Liver (tissue), 9 donors: ENCODE measurements around the gene GMDS. TPM values are rescaled to one million over a fixed set of nuclear protein-coding genes. Genes with fewer than 3 reads are reported as not detected.

ENCODE experiments used
- DNase-seq: peaks from one replicate; pipeline ENCODE4 v3.0.0-alpha.2; 2017; ENCODE audit warnings: low spot score
- H3K27ac ChIP-seq, 2 donors: one replicate each; pipeline ENCODE4 v1.7.0; 2013; ENCODE audit warnings: inconsistent platforms in 2 of 2, low read length in 2 of 2, control low read depth in 1 of 2, low read depth in 1 of 2, mild to moderate bottlenecking in 1 of 2
- H3K27me3 ChIP-seq, 4 donors: one replicate each; pipeline versions ENCODE4 v1.6.1 to v1.7.0; 2013; ENCODE audit warnings: low read length in 3 of 4, inconsistent platforms in 1 of 4, mild to moderate bottlenecking in 1 of 4, moderate library complexity in 1 of 4; ENCODE audit not compliant: control insufficient read depth in 4 of 4, insufficient read depth in 4 of 4
- H3K36me3 ChIP-seq, 4 donors: one replicate each; pipeline versions ENCODE4 v1.6.1 to v1.7.0; 2013; ENCODE audit warnings: low read length in 3 of 4, mild to moderate bottlenecking in 3 of 4, low read depth in 1 of 4, moderate library complexity in 1 of 4; ENCODE audit not compliant: control insufficient read depth in 4 of 4, insufficient read depth in 3 of 4
- H3K4me1 ChIP-seq, 4 donors: one replicate each; pipeline versions ENCODE4 v1.6.1 to v1.7.0; 2013; ENCODE audit warnings: low read length in 3 of 4, mild to moderate bottlenecking in 3 of 4, moderate library complexity in 1 of 4; ENCODE audit not compliant: control insufficient read depth in 4 of 4, insufficient read depth in 4 of 4
- H3K4me3 ChIP-seq, 3 donors: one replicate each; pipeline versions ENCODE4 v1.6.1 to v1.7.0; 2013; ENCODE audit warnings: low read length in 3 of 3, control low read depth in 1 of 3, low read depth in 1 of 3, mild to moderate bottlenecking in 1 of 3
- H3K9ac ChIP-seq, 2 donors: one replicate each; pipeline ENCODE4 v1.7.0; 2013; ENCODE audit warnings: low read length in 2 of 2, mild to moderate bottlenecking in 2 of 2, moderate library complexity in 2 of 2, control low read depth in 1 of 2, low read depth in 1 of 2
- H3K9me3 ChIP-seq, 4 donors: one replicate each; pipeline versions ENCODE4 v1.6.1 to v1.7.0; 2013; ENCODE audit warnings: low read length in 3 of 4; ENCODE audit not compliant: control insufficient read depth in 4 of 4
- EGR1 ChIP-seq, 2 donors: IDR thresholded peaks; 2 replicates each; pipeline ENCODE4 v1.6.1; 2016 to 2018; ENCODE audit warnings: antibody characterized with exemption in 2 of 2, low read depth in 2 of 2
- FOXA1 ChIP-seq: IDR thresholded peaks from 2 replicates; pipeline ENCODE4 v1.6.1; 2016; ENCODE audit warnings: antibody characterized with exemption
- FOXA2 ChIP-seq: IDR thresholded peaks from 2 replicates; pipeline ENCODE4 v1.6.1; 2016; ENCODE audit warnings: antibody characterized with exemption
- GABPA ChIP-seq, 2 donors: IDR thresholded peaks in 1 of 2; conservative IDR thresholded peaks in 1 of 2; 2 replicates each; pipeline ENCODE4 v1.6.1; 2016; ENCODE audit warnings: antibody characterized with exemption in 2 of 2, mild to moderate bottlenecking in 1 of 2, moderate library complexity in 1 of 2
- HNF4A ChIP-seq, 2 donors: conservative IDR thresholded peaks; 2 replicates each; pipeline ENCODE4 v1.6.1; 2016; ENCODE audit warnings: antibody characterized with exemption in 2 of 2, mild to moderate bottlenecking in 2 of 2
- HNF4G ChIP-seq: IDR thresholded peaks from 2 replicates; pipeline ENCODE4 v1.6.1; 2016; ENCODE audit warnings: antibody characterized with exemption
- JUND ChIP-seq, 2 donors: IDR thresholded peaks; 2 replicates each; pipeline ENCODE4 v1.6.1; 2016; ENCODE audit warnings: antibody characterized with exemption in 2 of 2
- NR2F2 ChIP-seq: IDR thresholded peaks from 2 replicates; pipeline ENCODE4 v1.6.1; 2016; ENCODE audit warnings: antibody characterized with exemption
- RAD21 ChIP-seq, 2 donors: IDR thresholded peaks; 2 replicates each; pipeline ENCODE4 v1.6.1; 2016; ENCODE audit warnings: antibody characterized with exemption in 2 of 2, mild to moderate bottlenecking in 2 of 2
- RXRA ChIP-seq, 2 donors: IDR thresholded peaks; 2 replicates each; pipeline ENCODE4 v1.6.1; 2017 to 2018; ENCODE audit warnings: antibody characterized with exemption in 2 of 2, mild to moderate bottlenecking in 1 of 2
- SP1 ChIP-seq: IDR thresholded peaks from 2 replicates; pipeline ENCODE4 v1.6.1; 2018; ENCODE audit warnings: antibody characterized with exemption, mild to moderate bottlenecking
- TAF1 ChIP-seq: conservative IDR thresholded peaks from 2 replicates; pipeline ENCODE4 v1.6.1; 2016; ENCODE audit warnings: antibody characterized with exemption, mild to moderate bottlenecking
- YY1 ChIP-seq: IDR thresholded peaks from 2 replicates; pipeline ENCODE4 v1.6.1; 2016; ENCODE audit warnings: antibody characterized with exemption, mild to moderate bottlenecking
- WGBS: extraction: QIAGEN DNeasy Blood & Tissue Kit; methylation state at CpG from one replicate; pipeline ENCODE4 v1.1.7; 2013; 5-methylcytosine and 5-hydroxymethylcytosine counted together
- polyA plus RNA-seq, 2 donors: library from polyadenylated mRNA; stranded (reverse) in 1 of 2; unstranded in 1 of 2; fragments of 200-250 nt in 1 of 2; fragments of >200 nt in 1 of 2; fragmentation: Nextera tagmentation in 1 of 2; extraction: Ambion mirVana in 1 of 2; gene quantifications; one replicate each; pipeline versions ENCODE4 v1.2.1 to v1.2.3, GENCODE V29; 2013 to 2015
- total RNA-seq, 2 donors: library from RNA; depleted of rRNA; stranded (reverse); fragments of >200 nt; gene quantifications; one replicate each; pipeline ENCODE4 v1.2.3, GENCODE V29; 2014
- TF ChIP-seq, protein P1 (sequence below): IDR thresholded peaks from 2 replicates; pipeline ENCODE4 v1.6.1; 2016; ENCODE audit warnings: antibody characterized with exemption
- TF ChIP-seq, protein P2 (sequence below): fragments of 150-350 bp; IDR thresholded peaks from 2 replicates; pipeline ENCODE4 v1.5.1; 2017; ENCODE audit warnings: improper control_type of control experiment, low read depth, low read length; ENCODE audit not compliant: missing input control
- TF ChIP-seq, protein P3 (sequence below): IDR thresholded peaks from 2 replicates; pipeline ENCODE4 v1.6.1; 2016; ENCODE audit warnings: antibody characterized with exemption
- TF ChIP-seq, protein P4 (sequence below): IDR thresholded peaks from 2 replicates; pipeline ENCODE4 v1.6.1; 2016; ENCODE audit warnings: antibody characterized with exemption
- donor health status: healthy.
- donor health status: healthy.
- donor health status: healthy.
- donor health status: healthy.
- donor health status: healthy.

The GMDS gene
- total and polyA plus RNA-seq, 4 donors, result 3.5 to 15.6 (median 13.0) TPM

DNA sequence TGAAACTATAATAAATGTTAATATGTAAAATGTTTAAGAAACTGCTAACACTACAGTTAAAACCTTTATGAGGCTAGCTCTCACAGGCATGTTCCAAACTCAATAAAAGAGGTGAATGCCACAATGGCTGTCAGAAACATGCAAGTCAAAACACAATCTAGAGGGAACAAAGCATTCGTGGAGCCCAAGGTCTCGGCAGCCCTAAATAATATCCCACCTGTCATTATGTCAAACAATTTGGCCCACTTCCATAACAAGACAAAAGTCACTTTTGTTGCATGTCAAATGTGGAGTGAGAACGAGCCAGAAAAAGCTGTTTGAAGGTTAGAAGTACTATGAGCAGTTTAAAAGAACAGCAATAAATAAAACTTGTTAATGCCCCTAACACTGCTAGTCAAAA lies 181.9 kb downstream of the GMDS start:
- WGBS, result 68% methylated on average over 3 of the region's 3 CpGs
- no peak for DNase-seq
- no peaks in the 10 kb centered on the region for H3K9me3 ChIP-seq
- no peaks in the 10 kb centered on the region for H3K27me3 ChIP-seq
- no peaks in the 10 kb centered on the region for H3K36me3 ChIP-seq
- TF ChIP-seq, protein P1, sequence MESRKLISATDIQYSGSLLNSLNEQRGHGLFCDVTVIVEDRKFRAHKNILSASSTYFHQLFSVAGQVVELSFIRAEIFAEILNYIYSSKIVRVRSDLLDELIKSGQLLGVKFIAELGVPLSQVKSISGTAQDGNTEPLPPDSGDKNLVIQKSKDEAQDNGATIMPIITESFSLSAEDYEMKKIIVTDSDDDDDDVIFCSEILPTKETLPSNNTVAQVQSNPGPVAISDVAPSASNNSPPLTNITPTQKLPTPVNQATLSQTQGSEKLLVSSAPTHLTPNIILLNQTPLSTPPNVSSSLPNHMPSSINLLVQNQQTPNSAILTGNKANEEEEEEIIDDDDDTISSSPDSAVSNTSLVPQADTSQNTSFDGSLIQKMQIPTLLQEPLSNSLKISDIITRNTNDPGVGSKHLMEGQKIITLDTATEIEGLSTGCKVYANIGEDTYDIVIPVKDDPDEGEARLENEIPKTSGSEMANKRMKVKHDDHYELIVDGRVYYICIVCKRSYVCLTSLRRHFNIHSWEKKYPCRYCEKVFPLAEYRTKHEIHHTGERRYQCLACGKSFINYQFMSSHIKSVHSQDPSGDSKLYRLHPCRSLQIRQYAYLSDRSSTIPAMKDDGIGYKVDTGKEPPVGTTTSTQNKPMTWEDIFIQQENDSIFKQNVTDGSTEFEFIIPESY, result no peak
- no peak for TF ChIP-seq HNF4A (conservative IDR thresholded peaks at IDR 0.05)
- TF ChIP-seq NR2F2, result no peak
- TF ChIP-seq RXRA (IDR thresholded peaks at IDR 0.05), result no peak
- TF ChIP-seq, protein P2, sequence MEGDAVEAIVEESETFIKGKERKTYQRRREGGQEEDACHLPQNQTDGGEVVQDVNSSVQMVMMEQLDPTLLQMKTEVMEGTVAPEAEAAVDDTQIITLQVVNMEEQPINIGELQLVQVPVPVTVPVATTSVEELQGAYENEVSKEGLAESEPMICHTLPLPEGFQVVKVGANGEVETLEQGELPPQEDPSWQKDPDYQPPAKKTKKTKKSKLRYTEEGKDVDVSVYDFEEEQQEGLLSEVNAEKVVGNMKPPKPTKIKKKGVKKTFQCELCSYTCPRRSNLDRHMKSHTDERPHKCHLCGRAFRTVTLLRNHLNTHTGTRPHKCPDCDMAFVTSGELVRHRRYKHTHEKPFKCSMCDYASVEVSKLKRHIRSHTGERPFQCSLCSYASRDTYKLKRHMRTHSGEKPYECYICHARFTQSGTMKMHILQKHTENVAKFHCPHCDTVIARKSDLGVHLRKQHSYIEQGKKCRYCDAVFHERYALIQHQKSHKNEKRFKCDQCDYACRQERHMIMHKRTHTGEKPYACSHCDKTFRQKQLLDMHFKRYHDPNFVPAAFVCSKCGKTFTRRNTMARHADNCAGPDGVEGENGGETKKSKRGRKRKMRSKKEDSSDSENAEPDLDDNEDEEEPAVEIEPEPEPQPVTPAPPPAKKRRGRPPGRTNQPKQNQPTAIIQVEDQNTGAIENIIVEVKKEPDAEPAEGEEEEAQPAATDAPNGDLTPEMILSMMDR, result no peak
- TF ChIP-seq, protein P3, sequence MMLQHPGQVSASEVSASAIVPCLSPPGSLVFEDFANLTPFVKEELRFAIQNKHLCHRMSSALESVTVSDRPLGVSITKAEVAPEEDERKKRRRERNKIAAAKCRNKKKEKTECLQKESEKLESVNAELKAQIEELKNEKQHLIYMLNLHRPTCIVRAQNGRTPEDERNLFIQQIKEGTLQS, result no peak
- TF ChIP-seq, protein P4, sequence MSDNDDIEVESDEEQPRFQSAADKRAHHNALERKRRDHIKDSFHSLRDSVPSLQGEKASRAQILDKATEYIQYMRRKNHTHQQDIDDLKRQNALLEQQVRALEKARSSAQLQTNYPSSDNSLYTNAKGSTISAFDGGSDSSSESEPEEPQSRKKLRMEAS, result no peak
- TF ChIP-seq GABPA (IDR thresholded peaks at IDR 0.05 in 1 of 2, conservative IDR thresholded peaks at IDR 0.05 in 1 of 2), result no peak
- TF ChIP-seq JUND (IDR thresholded peaks at IDR 0.05), result no peak
- TF ChIP-seq FOXA2, result no peak
- no peak for TF ChIP-seq RAD21 (IDR thresholded peaks at IDR 0.05)
- TF ChIP-seq YY1, result no peak
- TF ChIP-seq HNF4G, result no peak
- peaks cover 2 to 18% (median 5%) of the 10 kb centered on the region in 4 donors for H3K4me1 ChIP-seq
- no peak overlapping the region for H3K27ac ChIP-seq
- no peak overlapping the region for H3K9ac ChIP-seq
- H3K4me3 ChIP-seq, result no peak overlapping the region

DNA sequence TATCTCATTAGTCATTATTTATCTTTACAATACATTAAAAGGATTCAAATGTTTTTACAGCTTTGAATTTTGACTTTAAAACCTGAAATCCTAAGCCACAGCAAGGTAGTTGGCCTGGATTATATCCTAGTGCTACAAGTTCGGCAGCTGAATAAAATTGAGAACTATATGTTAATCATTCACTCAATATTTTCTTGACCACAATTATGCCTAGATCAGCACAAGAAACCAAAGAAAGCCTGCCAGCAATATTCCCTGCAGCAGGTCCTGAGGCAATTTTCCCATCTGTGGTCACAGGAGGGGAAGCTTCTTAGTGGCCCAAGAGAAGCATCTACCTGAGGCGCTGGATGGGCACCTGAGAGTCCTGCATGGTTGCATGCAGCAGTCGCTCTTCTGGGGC lies 183.5 kb downstream of the GMDS start:
- Histone ChIP-seq H3K36me3 (no peaks in the 10 kb centered on the region), H3K4me3 (no peak overlapping the region), H3K4me1 (peaks cover 2 to 18% (median 5%) of the 10 kb centered on the region in 4 donors), H3K9ac (no peak overlapping the region), H3K27ac (no peak overlapping the region), H3K9me3 (no peaks in the 10 kb centered on the region), H3K27me3 (no peaks in the 10 kb centered on the region)
- 69% methylated on average over 3 of the region's 3 CpGs for WGBS
- DNase-seq, result no peak
- no peak for TF ChIP-seq EGR1 (IDR thresholded peaks at IDR 0.05; ENCODE audit: low read depth in 2 of 2)

DNA sequence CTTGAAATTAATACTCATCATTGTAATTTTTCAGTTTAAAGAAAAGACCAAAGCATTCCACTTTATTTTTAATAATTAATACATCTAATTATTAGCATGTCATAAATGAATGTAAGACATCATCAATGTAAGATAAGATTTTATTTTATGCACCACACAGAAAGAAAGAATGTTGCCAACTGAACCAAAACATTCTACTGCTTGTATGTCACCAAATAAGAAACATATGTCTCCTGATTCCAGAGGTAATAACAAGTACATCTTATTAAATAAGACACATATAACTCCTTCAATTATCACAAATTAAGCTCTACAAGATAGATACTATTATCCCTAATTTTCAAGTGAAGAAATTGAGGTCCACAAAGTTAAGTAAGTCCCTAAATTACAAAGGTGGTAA lies 189.5 kb downstream of the GMDS start:
- no peak overlapping the region for H3K27ac ChIP-seq
- no peak overlapping the region for H3K4me3 ChIP-seq
- DNase-seq, result no peak
- H3K9me3 ChIP-seq, result no peaks in the 10 kb centered on the region
- peaks cover 0 to 12% (median 3%) of the 10 kb centered on the region in 4 donors for H3K4me1 ChIP-seq
- no peak for TF ChIP-seq NR2F2
- TF ChIP-seq, protein P3, result no peak
- TF ChIP-seq, protein P1, result no peak
- no peak for TF ChIP-seq SP1
- TF ChIP-seq EGR1 (IDR thresholded peaks at IDR 0.05; ENCODE audit: low read depth in 2 of 2), result no peak
- TF ChIP-seq GABPA (IDR thresholded peaks at IDR 0.05 in 1 of 2, conservative IDR thresholded peaks at IDR 0.05 in 1 of 2), result no peak
- TF ChIP-seq FOXA1, result no peak
- TF ChIP-seq TAF1, result no peak
- TF ChIP-seq, protein P4, result no peak
- no peak for TF ChIP-seq HNF4G
- H3K27me3 ChIP-seq, result no peaks in the 10 kb centered on the region
- H3K9ac ChIP-seq, result no peak overlapping the region
- no peaks in the 10 kb centered on the region for H3K36me3 ChIP-seq
